OCI-LY3 (cell line): Measurements from ENCODE around the gene CYP27A1.

Experiments
- EZH2phosphoT487 ChIP-seq: fragments of 200-600 bp; shearing (Covaris generic); IDR thresholded peaks from 2 replicates; pipeline ENCODE4 v1.6.1; 2018; ENCODE audit warnings: antibody characterized with exemption, mixed run types, low read depth
- TF ChIP-seq, protein P1 (sequence below): fragments of 200-600, 300-600 bp; sonication (generic); IDR thresholded peaks from 2 replicates; pipeline ENCODE4 v1.5.1; 2014; ENCODE audit warnings: antibody characterized with exemption, low read length, low read depth

DNA sequence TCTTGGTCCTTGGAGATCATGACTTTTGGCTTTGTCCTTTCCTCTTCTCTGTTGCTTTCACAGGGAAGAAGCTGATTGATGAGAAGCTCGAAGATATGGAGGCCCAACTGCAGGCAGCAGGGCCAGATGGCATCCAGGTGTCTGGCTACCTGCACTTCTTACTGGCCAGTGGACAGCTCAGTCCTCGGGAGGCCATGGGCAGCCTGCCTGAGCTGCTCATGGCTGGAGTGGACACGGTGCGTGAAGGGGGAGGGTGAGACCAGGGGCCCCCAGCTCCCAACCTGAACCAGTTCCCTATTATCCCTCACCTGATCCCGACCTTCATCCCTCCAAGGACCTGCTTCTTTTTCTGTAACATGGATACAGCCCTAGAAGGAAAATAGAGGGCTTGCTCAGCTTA lies 30.9 kb downstream of the CYP27A1 start:
- TF ChIP-seq, protein P1, sequence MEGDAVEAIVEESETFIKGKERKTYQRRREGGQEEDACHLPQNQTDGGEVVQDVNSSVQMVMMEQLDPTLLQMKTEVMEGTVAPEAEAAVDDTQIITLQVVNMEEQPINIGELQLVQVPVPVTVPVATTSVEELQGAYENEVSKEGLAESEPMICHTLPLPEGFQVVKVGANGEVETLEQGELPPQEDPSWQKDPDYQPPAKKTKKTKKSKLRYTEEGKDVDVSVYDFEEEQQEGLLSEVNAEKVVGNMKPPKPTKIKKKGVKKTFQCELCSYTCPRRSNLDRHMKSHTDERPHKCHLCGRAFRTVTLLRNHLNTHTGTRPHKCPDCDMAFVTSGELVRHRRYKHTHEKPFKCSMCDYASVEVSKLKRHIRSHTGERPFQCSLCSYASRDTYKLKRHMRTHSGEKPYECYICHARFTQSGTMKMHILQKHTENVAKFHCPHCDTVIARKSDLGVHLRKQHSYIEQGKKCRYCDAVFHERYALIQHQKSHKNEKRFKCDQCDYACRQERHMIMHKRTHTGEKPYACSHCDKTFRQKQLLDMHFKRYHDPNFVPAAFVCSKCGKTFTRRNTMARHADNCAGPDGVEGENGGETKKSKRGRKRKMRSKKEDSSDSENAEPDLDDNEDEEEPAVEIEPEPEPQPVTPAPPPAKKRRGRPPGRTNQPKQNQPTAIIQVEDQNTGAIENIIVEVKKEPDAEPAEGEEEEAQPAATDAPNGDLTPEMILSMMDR: no peak
- TF ChIP-seq EZH2phosphoT487: no peak
